K562 treated with DMSO at 1 percent for 12 hours (cell line): ENCODE data around the gene HNRNPH2. TPM values are rescaled to one million over a fixed set of nuclear protein-coding genes. Genes with fewer than 3 reads are reported as not detected.

Source experiments
- total RNA-seq: library from RNA; unstranded; fragments of 300-600 nt; gene quantifications from 2 replicates; pipeline ENCODE4 v1.2.3, GENCODE V29; 2022; ENCODE audit not compliant: insufficient read depth

The HNRNPH2 gene
- total RNA-seq = 22.5 and 40.1 TPM in 2 replicates

DNA sequence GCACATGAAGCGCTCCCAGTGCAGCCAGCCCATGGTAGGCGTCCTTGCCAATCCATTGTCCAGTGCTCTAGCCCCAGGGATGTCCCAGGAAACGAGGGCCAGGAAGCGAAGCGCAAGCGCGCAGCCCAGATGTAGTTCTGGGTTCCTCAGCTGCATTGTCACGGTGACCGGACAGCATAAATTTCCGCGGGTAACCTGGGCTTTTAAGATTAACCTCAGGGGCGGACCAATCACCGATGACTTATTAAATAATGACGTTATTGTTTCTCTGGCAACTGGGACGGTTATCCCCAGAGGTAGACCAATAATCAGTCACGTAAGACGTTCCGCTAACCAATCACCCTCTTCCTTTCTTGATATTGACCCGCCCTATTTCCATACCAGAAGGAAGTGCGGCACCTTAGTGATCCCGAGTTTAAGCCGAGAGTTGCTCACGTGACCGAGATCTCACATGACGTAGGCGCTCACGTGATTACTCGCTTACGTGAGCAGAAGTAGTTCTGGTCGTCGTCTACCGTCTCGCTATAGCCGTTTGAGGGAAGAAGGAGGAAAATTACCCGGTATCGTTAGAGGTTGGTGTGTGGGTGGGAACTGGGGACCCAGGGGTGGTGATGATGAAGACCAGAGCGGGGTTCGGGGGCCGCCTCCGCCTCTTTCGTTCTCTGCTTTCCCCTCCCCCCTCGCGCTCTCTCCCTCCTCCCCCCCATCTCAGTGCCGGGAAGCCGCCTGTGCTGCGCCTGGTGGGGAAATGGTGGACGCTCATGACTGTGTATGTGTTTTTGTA is at the start of gene HNRNPH2, which contains the start of gene GLA:
Gene HNRNPH2, plus strand, starts transcription at position 475 of the 784 bp plus-strand sequence. CDS start 3,767 bp downstream, outside the sequence.
Gene GLA, minus strand, starts transcription at position 178 of the 784 bp plus-strand sequence. Its CDS starts 22 bp downstream, at position 156.

GRCh38 chrX:101385795-101386541 is 22.1 kb upstream of the HNRNPH2 start, which contains the start of gene BTK:
Gene BTK (minus strand): TSS chrX:101386191. CDS start chrX:101375284, 10,907 bp downstream.

GRCh38 chrX:101390664-101391525 is 17.1 kb upstream of the HNRNPH2 start, which contains the start of gene RPL36A:
Gene RPL36A (plus strand): TSS chrX:101391011. CDS start chrX:101391044, 33 bp downstream.

Other genes starting within 250 kb of the HNRNPH2 start
- gene DRP2, start 188.4 kb upstream of the HNRNPH2 start, total RNA-seq = 0.22 and 0.37 TPM in 2 replicates
- gene TAF7L, start 116.9 kb upstream of the HNRNPH2 start, total RNA-seq = not detected in 2 replicates
- gene TIMM8A, start 59.5 kb upstream of the HNRNPH2 start, total RNA-seq = 5.6 and 12.6 TPM in 2 replicates
- gene BTK, start 22.0 kb upstream of the HNRNPH2 start, total RNA-seq = 15.5 and 37.0 TPM in 2 replicates
- 5,042 and 6,424 TPM in 2 replicates for gene RPL36A, start 17.2 kb upstream of the HNRNPH2 start, total RNA-seq
- gene GLA, start 297 bp upstream of the HNRNPH2 start, total RNA-seq = 41.7 and 71.2 TPM in 2 replicates
- not detected in 2 replicates for gene ARMCX4, start 77.2 kb downstream of the HNRNPH2 start, total RNA-seq
- gene ARMCX1, start 142.3 kb downstream of the HNRNPH2 start, total RNA-seq = 0.39 and 0.89 TPM in 2 replicates
- gene ARMCX6, start 209.8 kb downstream of the HNRNPH2 start, total RNA-seq = 23.7 and 30.2 TPM in 2 replicates
- 11.7 and 38.8 TPM in 2 replicates for gene ARMCX3, start 214.9 kb downstream of the HNRNPH2 start, total RNA-seq